Thyroid gland (tissue), 4 donors: ENCODE results near the gene C11orf65.

Experiments
- CTCF ChIP-seq, 6 experiments: fragments of 200-600 bp in 3 of 6; fragments of 450-650 bp in 3 of 6; sonication (generic) in 3 of 6; IDR thresholded peaks; one replicate each; pipeline ENCODE4 v1.5.1; 2016 to 2019; ENCODE audit warnings: antibody characterized with exemption in 6 of 6, mild to moderate bottlenecking in 2 of 6, inconsistent platforms in 1 of 6, moderate library complexity in 1 of 6
- POLR2A ChIP-seq, 2 donors: fragments of 450-650 bp; IDR thresholded peaks; one replicate each; pipeline ENCODE4 v1.6.1; 2017; ENCODE audit warnings: antibody characterized with exemption in 2 of 2, mild to moderate bottlenecking in 2 of 2, moderate library complexity in 1 of 2

GRCh38 chr11:108340973-108341372 lies 126.4 kb downstream of the C11orf65 start:
- TF ChIP-seq CTCF (IDR thresholded peaks at IDR 0.05) (no peak), POLR2A (IDR thresholded peaks at IDR 0.05) (no peak)
